CD4-positive, alpha-beta T cell (primary cell): ENCODE data around the gene FAM98C. TPM values are rescaled to one million over a fixed set of nuclear protein-coding genes. Genes with fewer than 3 reads are reported as not detected.

Experiments used
- ATAC-seq: fragments of 200-7000 bp; cut with Tn5 transposase; one replicate; pipeline ENCODE4 v1.10.0; 2022; ENCODE audit warnings: mild to moderate bottlenecking; ENCODE audit not compliant: poor library complexity
- CTCF ChIA-PET: fragments of 350-600 bp; sonication (Branson Sonifier 250); formaldehyde crosslinking; loops from one replicate; lab custom pipeline; 2021; ENCODE audit warnings: antibody characterized with exemption, inconsistent platforms; lab: Charles Lee
- POLR2A ChIA-PET: fragments of 350-600 bp; sonication (Branson Sonifier 250); formaldehyde crosslinking; loops from one replicate; lab custom pipeline; 2021; ENCODE audit warnings: antibody characterized with exemption, inconsistent platforms; lab: Charles Lee
- DNase-seq, 14 experiments: peaks; one replicate each; pipeline ENCODE4 v3.0.0-alpha.2; 2013 to 2020; ENCODE audit warnings: mixed read lengths in 2 of 14
- H3K27ac ChIP-seq, 2 donors: one replicate each; pipeline versions ENCODE4 v1.5.1 to v1.7.0; 2013; ENCODE audit warnings: low read length in 2 of 2, low read depth in 1 of 2, mild to moderate bottlenecking in 1 of 2
- H3K27me3 ChIP-seq, 2 experiments: 1 replicate in 1 of 2; 2 replicates in 1 of 2; pipeline versions ENCODE4 v1.6.1 to v1.7.0; 2013; ENCODE audit warnings: low read length in 2 of 2, control low read depth in 1 of 2, mild to moderate bottlenecking in 1 of 2, moderate library complexity in 1 of 2; ENCODE audit not compliant: insufficient read depth in 2 of 2, control insufficient read depth in 1 of 2
- H3K36me3 ChIP-seq: one replicate; pipeline ENCODE4 v1.6.1; 2013; ENCODE audit warnings: low read length, control low read depth; ENCODE audit not compliant: insufficient read depth
- H3K4me1 ChIP-seq: one replicate; pipeline ENCODE4 v1.6.1; 2013; ENCODE audit warnings: low read length, control low read depth; ENCODE audit not compliant: insufficient read depth
- H3K4me3 ChIP-seq: one replicate; pipeline ENCODE4 v1.5.1; 2013; ENCODE audit warnings: mild to moderate bottlenecking, low read length, moderate library complexity
- H3K9me3 ChIP-seq, 2 experiments: 1 replicate in 1 of 2; 2 replicates in 1 of 2; pipeline versions ENCODE4 v1.6.1 to v1.7.0; 2013; ENCODE audit warnings: low read length in 2 of 2, mild to moderate bottlenecking in 2 of 2, control low read depth in 1 of 2, moderate library complexity in 1 of 2; ENCODE audit not compliant: control insufficient read depth in 1 of 2, insufficient read depth in 1 of 2
- H3K27ac Mint-ChIP-seq: one replicate; pipeline ENCODE4 v1.8.0; 2020; ENCODE audit warnings: mixed read lengths
- H3K27me3 Mint-ChIP-seq: one replicate; pipeline ENCODE4 v1.8.0; 2021; ENCODE audit warnings: mixed read lengths
- H3K36me3 Mint-ChIP-seq: one replicate; pipeline ENCODE4 v1.8.0; 2021; ENCODE audit warnings: low read depth, mixed read lengths
- H3K4me1 Mint-ChIP-seq: one replicate; pipeline ENCODE4 v1.8.0; 2021; ENCODE audit warnings: low read depth, mixed read lengths
- H3K4me3 Mint-ChIP-seq: one replicate; pipeline ENCODE4 v1.8.0; 2020; ENCODE audit warnings: mild to moderate bottlenecking, mixed read lengths
- H3K9me3 Mint-ChIP-seq: one replicate; pipeline ENCODE4 v1.8.0; 2020; ENCODE audit warnings: mixed read lengths
- CTCF ChIP-seq: fragments of 200-600 bp; IDR thresholded peaks from one replicate; pipeline ENCODE4 v1.8.0; 2022; ENCODE audit warnings: antibody characterized with exemption, mild to moderate bottlenecking
- intact Hi-C, 2 experiments: fragments of 100-400 bp; cut with DNase I in 1 of 2; cut with micrococcal nuclease in 1 of 2; formaldehyde crosslinking; loops; one replicate each; pipeline versions ENCODE4 v1.15.1 to v1.9.0; 2023 to 2025; cut with DNase I, micrococcal nuclease
- total RNA-seq, 174 experiments: library from RNA in 2 of 174; stranded (reverse) in 2 of 174; gene quantifications; one replicate each; pipeline ENCODE4 v1.2.3 and lab custom pipeline; 2021 to 2026

FAM98C gene
- total RNA-seq, 2 experiments from 2014 or later = 33.2 to 36.1 TPM

- DNase-seq (peak; percentile 33 to 86 (median 60)), ATAC-seq (peak; percentile 64)
- Histone ChIP-seq H3K4me3 (peak overlapping the region; percentile 44), H3K9me3 (no peaks in the 10 kb centered on the region), H3K36me3 (no peaks in the 10 kb centered on the region), H3K4me1 (peaks cover 19% of the 10 kb centered on the region), H3K27me3 (no peaks in the 10 kb centered on the region), H3K27ac (no peak overlapping the region)
- H3K9me3 Mint-ChIP-seq = no peaks in the 10 kb centered on the region
- TF ChIP-seq CTCF = no peak
- ChIA-PET CTCF (interaction anchor here (1.5 kb wide), 1 partner anchor 8 kb away, joined by 11 read pairs; the partner anchor contains the start of gene FAM98C), POLR2A (interaction anchor here (0.9 to 3.1 kb wide), 4 partner anchors 9 to 20 kb away, joined by 3 to 32 read pairs (median 14); partner anchors contain the start of genes FAM98C and PSMD8)
- peak overlapping the region; percentile 72 for H3K27ac Mint-ChIP-seq
- peaks cover 26% of the 10 kb centered on the region for H3K4me1 Mint-ChIP-seq
- intact Hi-C loops = loop anchor here in 1 of 2 experiments (5.0 to 10.0 kb wide), 2 partner anchors 338 to 940 kb away; partner anchors contain the start of gene GMFG
- peaks cover 4% of the 10 kb centered on the region for H3K27me3 Mint-ChIP-seq
- no peaks in the 10 kb centered on the region for H3K36me3 Mint-ChIP-seq
- peak overlapping the region; percentile 71 for H3K4me3 Mint-ChIP-seq
These were observed 8.4 kb upstream of the FAM98C start for GRCh38 chr19:38394488-38394887.

GRCh38 chr19:38395381-38396114 is 7.3 kb upstream of the FAM98C start:
- no peak overlapping the region for H3K27ac Mint-ChIP-seq
- Histone ChIP-seq H3K36me3 (no peaks in the 10 kb centered on the region), H3K4me3 (peak overlapping the region; percentile 44), H3K27ac (no peak overlapping the region), H3K27me3 (no peaks in the 10 kb centered on the region), H3K4me1 (peaks cover 19% of the 10 kb centered on the region), H3K9me3 (no peaks in the 10 kb centered on the region)
- DNase-seq (peak in 12 of 14 experiments; percentile 22 to 74 (median 43)), ATAC-seq (peak; percentile 85)
- peak overlapping the region; percentile 71 for H3K4me3 Mint-ChIP-seq
- peaks cover 25% of the 10 kb centered on the region for H3K4me1 Mint-ChIP-seq
- no peak for TF ChIP-seq CTCF
- H3K36me3 Mint-ChIP-seq = no peaks in the 10 kb centered on the region
- ChIA-PET CTCF (no interaction called here), POLR2A (interaction anchor here (0.6 to 3.1 kb wide), 6 partner anchors 8 to 252 kb away, joined by 3 to 32 read pairs (median 10); partner anchors contain the start of genes ACTN4, FAM98C, GGN and PSMD8)
- intact Hi-C loops = loop anchor here in 1 of 2 experiments (10.0 kb wide), 1 partner anchor 939 kb away; the partner anchor contains the start of gene GMFG
- H3K9me3 Mint-ChIP-seq = no peaks in the 10 kb centered on the region
- no peaks in the 10 kb centered on the region for H3K27me3 Mint-ChIP-seq

GRCh38 chr19:38399081-38399480 is 3.8 kb upstream of the FAM98C start:
- peaks cover 34% of the 10 kb centered on the region for H3K4me1 ChIP-seq
- H3K27me3 ChIP-seq = no peaks in the 10 kb centered on the region
- no peak overlapping the region for H3K27ac ChIP-seq
- no peak for DNase-seq
- H3K4me3 Mint-ChIP-seq = no peak overlapping the region
- CTCF ChIA-PET = no interaction called here
- TF ChIP-seq CTCF = no peak
- ATAC-seq = no peak
- H3K36me3 ChIP-seq = no peaks in the 10 kb centered on the region
- intact Hi-C loops = loop anchor here in 1 of 2 experiments (10.0 kb wide), 1 partner anchor 936 kb away; the partner anchor contains the start of gene GMFG
- no peaks in the 10 kb centered on the region for H3K9me3 ChIP-seq
- H3K9me3 Mint-ChIP-seq = no peaks in the 10 kb centered on the region
- H3K36me3 Mint-ChIP-seq = peaks cover 5% of the 10 kb centered on the region
- H3K27ac Mint-ChIP-seq = no peak overlapping the region
- no peak overlapping the region for H3K4me3 ChIP-seq
- no peaks in the 10 kb centered on the region for H3K27me3 Mint-ChIP-seq
- POLR2A ChIA-PET = no interaction called here
- peaks cover 35% of the 10 kb centered on the region for H3K4me1 Mint-ChIP-seq
